ENCODE results near the gene C1QA. TPM values are rescaled to one million over a fixed set of nuclear protein-coding genes. Genes with fewer than 3 reads are reported as not detected.

Gene C1QA
- total RNA-seq, 6 donors from 2014 or later = 180 to 1,142 (median 556) TPM

- no peak for DNase-seq
- no peak overlapping the region for H3K4me3 ChIP-seq
- no peaks in the 10 kb centered on the region for H3K36me3 ChIP-seq
- ATAC-seq (ENCODE audit: low FRiP score in 2 of 2) = no peak
- no peak overlapping the region for H3K27ac ChIP-seq
- no peak for TF ChIP-seq EP300 (IDR thresholded peaks at IDR 0.05)
- TF ChIP-seq POLR2AphosphoS5 (IDR thresholded peaks at IDR 0.05) = no peak
- no peak for TF ChIP-seq CTCF (IDR thresholded peaks at IDR 0.05)
- no peak for TF ChIP-seq POLR2A (IDR thresholded peaks at IDR 0.05)
- H3K4me1 ChIP-seq = no peaks in the 10 kb centered on the region
- H3K27me3 ChIP-seq = peaks cover 0 to 2% (median 0%) of the 10 kb centered on the region in 4 donors
- H3K9me3 ChIP-seq = no peaks in the 10 kb centered on the region
- WGBS, 2 donors = 42% methylated on average over 2 of the region's 2 CpGs; no CpG with 5 or more reads in 1 of the 2 donors
Measured at GRCh38 chr1:22615886-22616285, 20.5 kb upstream of the C1QA start.

GRCh38 chr1:22616571-22616970 lies 19.9 kb upstream of the C1QA start:
- no peaks in the 10 kb centered on the region for H3K9me3 ChIP-seq
- 20 to 55% methylated on average over 3 to 11 of the region's 11 CpGs for WGBS, 2 donors
- no peaks in the 10 kb centered on the region for H3K36me3 ChIP-seq
- no peak overlapping the region for H3K4me3 ChIP-seq
- peaks cover 0 to 2% (median 0%) of the 10 kb centered on the region in 4 donors for H3K27me3 ChIP-seq
- TF ChIP-seq EP300 (IDR thresholded peaks at IDR 0.05) (no peak), CTCF (IDR thresholded peaks at IDR 0.05) (no peak), POLR2AphosphoS5 (IDR thresholded peaks at IDR 0.05) (no peak), POLR2A (IDR thresholded peaks at IDR 0.05) (no peak)
- no peak for ATAC-seq (ENCODE audit: low FRiP score in 2 of 2)
- DNase-seq = peak in 1 of 2 donors; percentile 53
- no peak overlapping the region for H3K27ac ChIP-seq
- no peaks in the 10 kb centered on the region for H3K4me1 ChIP-seq

- Histone ChIP-seq H3K27ac (no peak overlapping the region), H3K4me1 (no peaks in the 10 kb centered on the region), H3K36me3 (no peaks in the 10 kb centered on the region), H3K27me3 (peaks cover 0 to 2% (median 0%) of the 10 kb centered on the region in 4 donors), H3K4me3 (no peak overlapping the region), H3K9me3 (no peaks in the 10 kb centered on the region)
- WGBS, 2 donors = 36 to 44% methylated on average over 10 to 16 of the region's 16 CpGs
- TF ChIP-seq POLR2AphosphoS5 (IDR thresholded peaks at IDR 0.05) (no peak), EP300 (IDR thresholded peaks at IDR 0.05) (no peak)
- DNase-seq (no peak), ATAC-seq (ENCODE audit: low FRiP score in 2 of 2) (no peak)
Measured at GRCh38 chr1:22618056-22618455, 18.4 kb upstream of the C1QA start.

- Histone ChIP-seq H3K36me3 (no peaks in the 10 kb centered on the region), H3K9me3 (no peaks in the 10 kb centered on the region), H3K27me3 (peaks cover 0 to 2% (median 0%) of the 10 kb centered on the region in 4 donors), H3K27ac (no peak overlapping the region), H3K4me3 (no peak overlapping the region), H3K4me1 (no peaks in the 10 kb centered on the region)
- ATAC-seq (ENCODE audit: low FRiP score in 2 of 2) (no peak), DNase-seq (no peak)
- WGBS, 2 donors = 60 to 77% methylated on average over 7 of the region's 7 CpGs
- TF ChIP-seq EP300 (IDR thresholded peaks at IDR 0.05) (no peak), POLR2AphosphoS5 (IDR thresholded peaks at IDR 0.05) (no peak), POLR2A (IDR thresholded peaks at IDR 0.05) (no peak), CTCF (IDR thresholded peaks at IDR 0.05) (no peak)
Measured at GRCh38 chr1:22619252-22619651, 17.2 kb upstream of the C1QA start.

- Histone ChIP-seq H3K36me3 (no peaks in the 10 kb centered on the region), H3K27ac (no peak overlapping the region), H3K9me3 (no peaks in the 10 kb centered on the region), H3K4me3 (no peak overlapping the region), H3K4me1 (no peaks in the 10 kb centered on the region), H3K27me3 (peaks cover 0 to 2% (median 0%) of the 10 kb centered on the region in 4 donors)
- ATAC-seq (ENCODE audit: low FRiP score in 2 of 2) = no peak
- 58 to 69% methylated on average over 6 to 12 of the region's 12 CpGs for WGBS, 2 donors
- no peak for TF ChIP-seq CTCF (IDR thresholded peaks at IDR 0.05)
- no peak for TF ChIP-seq POLR2AphosphoS5 (IDR thresholded peaks at IDR 0.05)
- TF ChIP-seq POLR2A (IDR thresholded peaks at IDR 0.05) = no peak
- TF ChIP-seq EP300 (IDR thresholded peaks at IDR 0.05) = no peak
- no peak for DNase-seq
Measured at GRCh38 chr1:22619798-22620197, 16.6 kb upstream of the C1QA start.
